CD14-positive monocyte (primary cell): ENCODE measurements around the gene IZUMO4. TPM values are rescaled to one million over a fixed set of nuclear protein-coding genes. Genes with fewer than 3 reads are reported as not detected.

Source experiments
- DNase-seq, 3 donors: peaks; one replicate each; pipeline ENCODE4 v3.0.0-alpha.2; 2011 to 2022
- H2AFZ ChIP-seq: 2 replicates; pipeline ENCODE4 v1.6.0; 2012; ENCODE audit warnings: mild to moderate bottlenecking, low read depth, low read length, inconsistent platforms; ENCODE audit not compliant: insufficient read depth, poor library complexity, severe bottlenecking
- H3K27ac ChIP-seq, 2 donors: 1 replicate in 1 of 2; 2 replicates in 1 of 2; pipeline ENCODE4 v1.5.1; 2012 to 2013; ENCODE audit warnings: low read length in 2 of 2, control low read depth in 1 of 2, inconsistent platforms in 1 of 2, low read depth in 1 of 2, mild to moderate bottlenecking in 1 of 2
- H3K27me3 ChIP-seq, 2 donors: one replicate each; pipeline versions ENCODE4 v1.6.0 to v1.6.1; 2011 to 2013; ENCODE audit warnings: low read length in 2 of 2; ENCODE audit not compliant: control insufficient read depth in 2 of 2, insufficient read depth in 2 of 2
- H3K36me3 ChIP-seq, 2 donors: replicated peaks in 1 of 2; 1 replicate in 1 of 2; 2 replicates in 1 of 2; pipeline versions ENCODE4 v1.5.1 to v1.6.1; 2012 to 2013; ENCODE audit warnings: low read length in 2 of 2, control low read depth in 1 of 2, inconsistent platforms in 1 of 2, mild to moderate bottlenecking in 1 of 2; ENCODE audit not compliant: insufficient read depth in 2 of 2, control insufficient read depth in 1 of 2
- H3K4me1 ChIP-seq, 2 donors: 1 replicate in 1 of 2; 2 replicates in 1 of 2; pipeline versions ENCODE4 v1.5.1 to v1.6.1; 2012 to 2013; ENCODE audit warnings: low read length in 2 of 2, control low read depth in 1 of 2, inconsistent platforms in 1 of 2, mild to moderate bottlenecking in 1 of 2, moderate library complexity in 1 of 2; ENCODE audit not compliant: insufficient read depth in 2 of 2, control insufficient read depth in 1 of 2
- H3K4me2 ChIP-seq: replicated peaks from 2 replicates; pipeline ENCODE3; 2012; ENCODE audit warnings: low read length, moderate library complexity, mild to moderate bottlenecking; ENCODE audit not compliant: poor library complexity, severe bottlenecking; ENCODE audit errors: extremely low read depth
- H3K4me3 ChIP-seq, 3 experiments: fragments of 200-600 bp in 1 of 3; sonication (generic) in 1 of 3; replicated peaks in 1 of 3; 1 replicate in 2 of 3; 2 replicates in 1 of 3; pipeline ENCODE4 v1.5.1; 2011 to 2013; ENCODE audit warnings: low read length in 3 of 3, mild to moderate bottlenecking in 3 of 3, control low read depth in 2 of 3, low read depth in 2 of 3, inconsistent platforms in 1 of 3, moderate library complexity in 1 of 3
- H3K79me2 ChIP-seq: 2 replicates; pipeline ENCODE4 v1.6.0; 2012; ENCODE audit warnings: mild to moderate bottlenecking, control low read depth, inconsistent platforms, low read length, moderate library complexity; ENCODE audit not compliant: insufficient read depth
- H3K9ac ChIP-seq: 2 replicates; pipeline ENCODE4 v1.6.0; 2017; ENCODE audit warnings: low read length, mild to moderate bottlenecking; ENCODE audit not compliant: insufficient read depth, poor library complexity, severe bottlenecking
- H3K9me3 ChIP-seq, 2 donors: replicated peaks in 1 of 2; 1 replicate in 1 of 2; 2 replicates in 1 of 2; pipeline versions ENCODE4 v1.5.1 to v1.6.1; 2012 to 2013; ENCODE audit warnings: low read length in 2 of 2, control low read depth in 1 of 2; ENCODE audit not compliant: control insufficient read depth in 1 of 2, insufficient read depth in 1 of 2
- H4K20me1 ChIP-seq: 2 replicates; pipeline ENCODE4 v1.6.0; 2012; ENCODE audit warnings: mild to moderate bottlenecking, low read length, control low read depth, moderate library complexity; ENCODE audit not compliant: insufficient read depth
- H3K27ac Mint-ChIP-seq, 7 donors: one replicate each; pipeline ENCODE4 v1.8.0; 2020; ENCODE audit warnings: mild to moderate bottlenecking in 7 of 7, mixed read lengths in 7 of 7, moderate library complexity in 6 of 7, inconsistent platforms in 2 of 7
- H3K27me3 Mint-ChIP-seq, 3 donors: one replicate each; pipeline ENCODE4 v1.8.0; 2021 to 2022; ENCODE audit warnings: low read depth in 3 of 3, mild to moderate bottlenecking in 3 of 3, mixed read lengths in 3 of 3, moderate library complexity in 3 of 3, inconsistent platforms in 1 of 3
- H3K36me3 Mint-ChIP-seq, 2 donors: one replicate each; pipeline ENCODE4 v1.8.0; 2020; ENCODE audit warnings: mixed read lengths in 2 of 2, inconsistent platforms in 1 of 2, mild to moderate bottlenecking in 1 of 2
- H3K4me1 Mint-ChIP-seq: one replicate; pipeline ENCODE4 v1.8.0; 2020; ENCODE audit warnings: mild to moderate bottlenecking, mixed read lengths
- H3K4me3 Mint-ChIP-seq, 2 donors: one replicate each; pipeline ENCODE4 v1.8.0; 2020; ENCODE audit warnings: mild to moderate bottlenecking in 2 of 2, mixed read lengths in 2 of 2, moderate library complexity in 1 of 2
- H3K9me3 Mint-ChIP-seq, 7 donors: one replicate each; pipeline ENCODE4 v1.8.0; 2020 to 2022; ENCODE audit warnings: mixed read lengths in 7 of 7, mild to moderate bottlenecking in 6 of 7, moderate library complexity in 6 of 7, inconsistent platforms in 2 of 7
- WGBS: methylation state at CpG from one replicate; pipeline ENCODE4 v1.1.5; 2013; ENCODE audit warnings: missing lambda C conversion rate; ENCODE audit not compliant: insufficient coverage; 5-methylcytosine and 5-hydroxymethylcytosine counted together
- intact Hi-C, 2 donors: fragments of 100-400 bp; cut with micrococcal nuclease; formaldehyde crosslinking; loops; one replicate each; pipeline versions ENCODE4 v1.15.0 to v1.15.1; 2023
- polyA plus RNA-seq, 3 donors: library from polyadenylated mRNA; depleted of rRNA in 1 of 3; unstranded in 2 of 3; stranded (reverse) in 1 of 3; fragments of 300-500 nt in 2 of 3; fragments of >200 nt in 1 of 3; fragmentation: Illumina TruSeq in 2 of 3; gene quantifications; 1 replicate in 2 of 3; 2 replicates in 1 of 3; pipeline ENCODE4 v1.2.3, GENCODE V29; 2012 to 2021
- TF ChIP-seq, protein P1 (sequence below): fragments of 200-600 bp; IDR thresholded peaks from one replicate; pipeline ENCODE4 v1.8.0; 2022; ENCODE audit warnings: antibody characterized with exemption, mild to moderate bottlenecking

IZUMO4 gene
- polyA plus RNA-seq, 3 donors: 0.41 to 17.5 (median 0.80) TPM

- intact Hi-C loops: loop anchor here (5.0 kb wide), 2 partner anchors 38 to 52 kb away; partner anchors contain the start of gene AP3D1 (in 1 of the 2)
- TF ChIP-seq, protein P1, sequence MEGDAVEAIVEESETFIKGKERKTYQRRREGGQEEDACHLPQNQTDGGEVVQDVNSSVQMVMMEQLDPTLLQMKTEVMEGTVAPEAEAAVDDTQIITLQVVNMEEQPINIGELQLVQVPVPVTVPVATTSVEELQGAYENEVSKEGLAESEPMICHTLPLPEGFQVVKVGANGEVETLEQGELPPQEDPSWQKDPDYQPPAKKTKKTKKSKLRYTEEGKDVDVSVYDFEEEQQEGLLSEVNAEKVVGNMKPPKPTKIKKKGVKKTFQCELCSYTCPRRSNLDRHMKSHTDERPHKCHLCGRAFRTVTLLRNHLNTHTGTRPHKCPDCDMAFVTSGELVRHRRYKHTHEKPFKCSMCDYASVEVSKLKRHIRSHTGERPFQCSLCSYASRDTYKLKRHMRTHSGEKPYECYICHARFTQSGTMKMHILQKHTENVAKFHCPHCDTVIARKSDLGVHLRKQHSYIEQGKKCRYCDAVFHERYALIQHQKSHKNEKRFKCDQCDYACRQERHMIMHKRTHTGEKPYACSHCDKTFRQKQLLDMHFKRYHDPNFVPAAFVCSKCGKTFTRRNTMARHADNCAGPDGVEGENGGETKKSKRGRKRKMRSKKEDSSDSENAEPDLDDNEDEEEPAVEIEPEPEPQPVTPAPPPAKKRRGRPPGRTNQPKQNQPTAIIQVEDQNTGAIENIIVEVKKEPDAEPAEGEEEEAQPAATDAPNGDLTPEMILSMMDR: no peak
- peaks cover 9% of the 10 kb centered on the region for H3K4me1 Mint-ChIP-seq
Measured at GRCh38 chr19:2099937-2100718, 3.4 kb downstream of the IZUMO4 start.

GRCh38 chr19:2100719-2101061 is 4.0 kb downstream of the IZUMO4 start:
- Histone ChIP-seq H3K79me2 (peaks cover 30% of the 10 kb centered on the region), H4K20me1 (peaks cover 65% of the 10 kb centered on the region), H3K27me3 (no peaks in the 10 kb centered on the region), H3K36me3 (peaks cover 44 to 59% of the 10 kb centered on the region in 2 donors), H2AFZ (no peak overlapping the region), H3K9me3 (peaks cover 3 to 9% of the 10 kb centered on the region in 2 donors), H3K4me2 (no peak overlapping the region), H3K4me1 (peaks cover 11 to 12% of the 10 kb centered on the region in 2 donors), H3K9ac (no peak overlapping the region), H3K27ac (no peak overlapping the region), H3K4me3 (no peak overlapping the region)
- intact Hi-C loops: no loop called here
- WGBS: 98% methylated on average over 11 of the region's 11 CpGs
- Mint-ChIP-seq H3K27me3 (peaks cover 0 to 2% (median 0%) of the 10 kb centered on the region in 3 donors), H3K27ac (no peak overlapping the region), H3K36me3 (peaks cover 43 to 64% of the 10 kb centered on the region in 2 donors), H3K4me3 (no peak overlapping the region), H3K9me3 (peaks cover 3 to 9% (median 4%) of the 10 kb centered on the region in 7 donors), H3K4me1 (peaks cover 9% of the 10 kb centered on the region)
- no peak for DNase-seq
- TF ChIP-seq, protein P1: no peak

More at GRCh38 chr19:2099937-2100718, 3.4 kb downstream of the IZUMO4 start:
- 96% methylated on average over 36 of the region's 39 CpGs for WGBS
- Mint-ChIP-seq H3K36me3 (peaks cover 38 to 60% of the 10 kb centered on the region in 2 donors), H3K27me3 (peaks cover 0 to 4% (median 0%) of the 10 kb centered on the region in 3 donors), H3K4me3 (no peak overlapping the region), H3K27ac (peak overlapping the region in 2 of 7 donors; percentile 7 to 80), H3K9me3 (peaks cover 0 to 6% (median 0%) of the 10 kb centered on the region in 7 donors)
- no peak for DNase-seq
- Histone ChIP-seq H3K79me2 (peaks cover 34% of the 10 kb centered on the region), H3K4me1 (peaks cover 14 to 17% of the 10 kb centered on the region in 2 donors), H3K27me3 (no peaks in the 10 kb centered on the region), H4K20me1 (peaks cover 67% of the 10 kb centered on the region), H3K9ac (no peak overlapping the region), H3K4me2 (no peak overlapping the region), H2AFZ (no peak overlapping the region), H3K36me3 (peaks cover 39 to 54% of the 10 kb centered on the region in 2 donors), H3K4me3 (no peak overlapping the region), H3K9me3 (peaks cover 0 to 4% of the 10 kb centered on the region in 2 donors), H3K27ac (no peak overlapping the region)
